C4-2B (cell line): Measurements from ENCODE around the gene OR2L8.

ENCODE experiments used
- CTCF ChIP-seq: fragments of 450-650 bp; conservative IDR thresholded peaks from 2 replicates; pipeline ENCODE4 v1.5.1; 2017; ENCODE audit warnings: mild to moderate bottlenecking
- ZFX ChIP-seq: fragments of 450-650 bp; IDR thresholded peaks from 2 replicates; pipeline ENCODE4 v1.6.1; 2017

DNA sequence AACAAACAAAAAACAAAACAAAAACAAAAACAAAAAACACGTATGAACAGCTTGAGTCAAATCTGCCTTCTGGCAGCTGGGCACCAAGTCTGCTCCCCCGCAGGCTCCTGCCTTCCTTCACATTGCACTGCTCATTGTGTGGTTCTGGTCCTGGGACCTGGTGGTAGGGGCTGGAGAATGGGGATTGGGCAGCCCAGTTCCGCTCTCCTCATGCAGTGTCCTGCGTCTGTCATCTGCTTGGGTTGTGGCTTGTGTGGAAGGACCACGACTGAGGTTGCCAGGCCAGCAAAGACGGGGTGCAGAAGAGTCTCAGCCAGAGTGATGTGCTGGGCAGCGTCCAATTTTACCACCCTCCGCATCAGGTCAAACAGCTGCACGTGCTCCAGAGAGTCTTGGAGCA lies 12.9 kb upstream of the OR2L8 start:
- no peak for TF ChIP-seq CTCF
- TF ChIP-seq ZFX = no peak
